Ishikawa (cell line): Measurements from ENCODE around the gene ZNF577.

Experiments
- CEBPB ChIP-seq: IDR thresholded peaks from 2 replicates; pipeline ENCODE4 v1.6.1; 2012
- EP300 ChIP-seq: IDR thresholded peaks from 2 replicates; pipeline ENCODE4 v1.6.1; 2012; ENCODE audit warnings: borderline replicate concordance
- FOXM1 ChIP-seq: IDR thresholded peaks from 2 replicates; pipeline ENCODE4 v1.6.1; 2012; ENCODE audit warnings: low read depth, borderline replicate concordance
- MAX ChIP-seq: IDR thresholded peaks from 2 replicates; pipeline ENCODE4 v1.6.1; 2012
- NFIC ChIP-seq: IDR thresholded peaks from 2 replicates; pipeline ENCODE4 v1.6.1; 2012
- RAD21 ChIP-seq: IDR thresholded peaks from 2 replicates; pipeline ENCODE4 v1.6.1; 2012; ENCODE audit warnings: low read depth
- TAF1 ChIP-seq: IDR thresholded peaks from 2 replicates; pipeline ENCODE4 v1.6.1; 2012; ENCODE audit warnings: low read depth, mild to moderate bottlenecking
- TEAD4 ChIP-seq: IDR thresholded peaks from 2 replicates; pipeline ENCODE4 v1.6.1; 2012

GRCh38 chr19:51830274-51830673 is 57.5 kb downstream of the ZNF577 start:
- TF ChIP-seq TAF1, result no peak
- TF ChIP-seq RAD21, result peak; percentile 28; the same call in 1 of the 2 replicates
- no peak for TF ChIP-seq NFIC
- TF ChIP-seq MAX, result no peak
- no peak for TF ChIP-seq EP300
- no peak for TF ChIP-seq CEBPB
- TF ChIP-seq TEAD4, result no peak
- no peak for TF ChIP-seq FOXM1
